Fibroblast of skin of abdomen (primary cell): ENCODE data around the gene RASSF3. TPM values are rescaled to one million over a fixed set of nuclear protein-coding genes. Genes with fewer than 3 reads are reported as not detected.
"Not testable (repeated sequence)": the region's sequence is repeated elsewhere in the genome, so short reads cannot be mapped to it uniquely, and the experiment has no call there.

Experiments used
- DNase-seq: peaks from one replicate; pipeline ENCODE4 v3.0.0-alpha.2; 2013
- polyA plus RNA-seq, 2 experiments: library from polyadenylated mRNA; unstranded; fragments of 120-200 nt; gene quantifications; one replicate each; pipeline ENCODE4 v1.2.1, GENCODE V29; 2013; ENCODE audit not compliant: insufficient read length in 2 of 2

RASSF3 gene
- polyA plus RNA-seq (2013, experiment 1 of 2; ENCODE audit: insufficient read length) = 17.4 TPM
- polyA plus RNA-seq (2013, experiment 2 of 2; ENCODE audit: insufficient read length) = 17.5 TPM

- DNase-seq = peak; percentile 62
These were observed at the start of gene RASSF3 for GRCh38 chr12:64610079-64610659. RASSF3 (plus strand) TSS chr12:64610495; CDS start chr12:64610633, 138 bp downstream.

GRCh38 chr12:64561302-64562136 is 48.8 kb upstream of the RASSF3 start:
- DNase-seq = no peak

GRCh38 chr12:64566122-64566521 is 44.2 kb upstream of the RASSF3 start:
- DNase-seq = peak; percentile 54

GRCh38 chr12:64566831-64567517 is 43.3 kb upstream of the RASSF3 start:
- no peak for DNase-seq

DNA sequence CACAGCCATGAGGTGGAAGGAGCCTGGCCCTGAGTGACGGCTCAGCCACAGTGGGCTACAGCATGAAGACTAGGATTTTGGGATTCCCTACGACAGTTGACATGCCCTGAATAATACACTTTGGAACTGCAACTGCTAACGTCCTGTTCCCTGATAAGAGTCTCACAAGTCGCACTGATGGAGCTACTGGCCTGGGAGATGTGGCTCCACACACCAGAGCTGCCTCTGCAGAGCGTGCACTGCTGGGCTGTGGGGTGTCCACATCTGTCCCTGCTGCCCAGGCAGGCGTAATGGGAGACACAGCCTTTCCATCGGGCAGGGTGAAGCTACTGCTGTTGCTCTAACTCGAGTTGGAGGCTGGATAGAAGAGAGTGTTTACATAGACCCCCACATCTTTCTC is 42.7 kb upstream of the RASSF3 start:
- DNase-seq = no peak

- DNase-seq = no peak
These were observed 42.0 kb upstream of the RASSF3 start for GRCh38 chr12:64568298-64568697.

GRCh38 chr12:64569923-64570691 is 40.2 kb upstream of the RASSF3 start:
- no peak for DNase-seq

- DNase-seq = no peak
These were observed 38.9 kb upstream of the RASSF3 start for GRCh38 chr12:64571411-64571810.

GRCh38 chr12:64572241-64572640 is 38.1 kb upstream of the RASSF3 start:
- no peak for DNase-seq

- DNase-seq = no peak
These were observed 35.5 kb upstream of the RASSF3 start for GRCh38 chr12:64574837-64575236.

DNA sequence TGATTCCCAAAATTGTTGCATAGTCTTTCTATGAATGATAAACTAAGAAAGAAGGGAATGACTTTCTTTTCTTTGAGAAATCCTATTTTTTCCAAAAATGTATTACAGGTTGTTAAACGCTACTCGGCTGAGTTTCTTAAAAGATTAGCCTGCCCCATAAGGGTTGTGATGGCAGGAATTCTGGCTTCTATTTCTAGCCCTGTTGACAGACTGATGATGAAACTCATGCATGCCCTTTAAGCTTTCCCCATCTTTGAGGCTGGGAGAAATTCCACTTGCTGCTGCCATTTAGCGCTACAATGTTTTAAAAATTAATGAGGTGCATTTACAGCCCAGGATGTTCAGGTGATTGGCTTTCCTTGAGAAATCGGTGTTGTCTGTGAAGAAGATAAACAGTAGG is 33.2 kb upstream of the RASSF3 start:
- DNase-seq = no peak

DNA sequence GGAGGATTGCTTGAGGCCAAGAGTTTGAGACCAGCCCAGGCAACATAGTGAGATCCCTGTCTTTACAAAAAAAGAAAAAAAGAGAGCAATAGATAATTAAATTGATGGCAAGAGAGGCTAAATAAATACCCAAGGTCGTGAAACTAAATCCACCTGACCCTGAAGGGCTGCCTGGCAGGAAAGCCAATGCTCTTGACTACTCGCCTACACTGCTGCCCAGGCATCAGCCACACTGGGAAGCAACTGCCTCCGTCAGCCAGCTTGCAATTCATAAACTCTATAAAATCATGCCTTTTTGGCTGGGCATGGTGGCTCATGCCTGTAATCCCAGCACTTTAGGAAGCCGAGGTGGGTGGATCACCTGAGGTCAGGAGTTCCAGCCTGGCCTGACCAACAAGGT is 31.7 kb upstream of the RASSF3 start:
- DNase-seq = no peak

GRCh38 chr12:64580681-64581080 is 29.6 kb upstream of the RASSF3 start:
- DNase-seq = no peak

- DNase-seq = no peak
These were observed 28.2 kb upstream of the RASSF3 start for GRCh38 chr12:64582114-64582513.

DNA sequence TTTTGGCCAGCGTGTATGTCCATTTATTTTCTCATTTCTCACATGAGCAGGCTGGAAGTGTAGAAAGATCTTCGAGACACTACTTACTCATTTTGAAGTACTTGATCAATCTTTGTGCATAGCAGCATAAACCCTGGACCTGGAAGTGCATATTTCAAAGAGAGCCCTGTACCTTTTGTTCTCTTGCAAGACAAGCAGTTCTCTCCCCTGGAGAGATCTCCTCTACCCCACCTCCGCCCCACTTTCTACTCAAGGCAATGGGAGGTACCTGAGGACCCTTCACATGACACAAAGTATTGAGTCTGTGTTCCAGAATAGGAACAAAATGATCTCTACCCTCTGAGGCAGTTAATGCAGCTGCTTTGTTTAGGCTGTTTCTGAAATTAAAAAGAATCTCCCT is 27.4 kb upstream of the RASSF3 start:
- DNase-seq = no peak

- not testable (repeated sequence) for DNase-seq
These were observed 26.9 kb upstream of the RASSF3 start for GRCh38 chr12:64583395-64583770.

DNA sequence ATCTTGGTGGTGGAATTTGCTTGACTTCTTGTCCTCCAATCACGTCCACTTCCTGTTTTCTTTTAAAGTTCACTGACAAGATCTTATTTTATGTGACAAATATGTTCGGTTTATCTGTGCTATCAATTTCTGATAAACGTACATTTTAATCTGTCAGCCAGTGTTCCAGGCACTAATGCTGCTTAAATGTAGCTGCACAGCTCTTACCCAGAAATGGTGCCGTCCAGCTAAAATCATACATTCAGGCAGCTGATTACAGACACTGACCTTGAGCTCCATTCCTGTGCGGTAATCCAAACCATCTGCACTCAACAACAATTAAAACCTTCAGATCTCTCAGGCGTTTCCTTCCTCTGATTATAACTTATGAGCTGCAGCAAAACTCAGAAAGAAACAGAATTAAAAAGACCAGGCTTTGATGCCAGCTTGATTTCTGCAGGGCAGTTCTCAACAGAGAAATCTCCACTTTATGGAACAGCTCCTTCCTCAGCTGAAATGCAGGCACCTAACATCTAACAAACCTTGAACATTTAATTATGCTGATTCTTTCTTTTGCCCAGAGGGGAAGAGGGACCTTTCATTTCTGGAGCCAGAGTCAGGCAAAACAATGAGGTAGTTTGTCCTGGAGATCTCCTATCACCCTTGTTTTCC is 26.4 kb upstream of the RASSF3 start:
- peak; percentile 41 for DNase-seq

- no peak for DNase-seq
These were observed 25.2 kb upstream of the RASSF3 start for GRCh38 chr12:64585104-64585503.

DNA sequence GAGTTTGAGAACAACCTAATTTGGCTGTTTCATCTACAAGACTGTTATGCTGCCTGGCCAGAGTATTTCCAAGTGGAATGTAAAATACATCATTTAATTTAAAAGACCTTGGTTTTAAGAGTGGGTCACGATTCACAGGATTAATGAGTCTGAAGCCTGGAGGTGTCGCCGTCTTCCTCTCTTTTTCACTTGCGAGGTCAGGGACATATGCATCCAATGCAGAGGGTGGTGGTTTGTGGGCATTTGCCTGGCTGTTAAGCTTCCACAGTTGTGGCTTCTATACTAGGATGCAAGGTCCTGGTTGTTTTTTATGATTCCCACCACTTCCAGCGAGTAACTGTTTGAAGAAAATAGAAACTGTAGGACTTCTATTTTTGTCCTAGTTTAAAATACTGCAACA is 22.8 kb upstream of the RASSF3 start:
- no peak for DNase-seq

DNA sequence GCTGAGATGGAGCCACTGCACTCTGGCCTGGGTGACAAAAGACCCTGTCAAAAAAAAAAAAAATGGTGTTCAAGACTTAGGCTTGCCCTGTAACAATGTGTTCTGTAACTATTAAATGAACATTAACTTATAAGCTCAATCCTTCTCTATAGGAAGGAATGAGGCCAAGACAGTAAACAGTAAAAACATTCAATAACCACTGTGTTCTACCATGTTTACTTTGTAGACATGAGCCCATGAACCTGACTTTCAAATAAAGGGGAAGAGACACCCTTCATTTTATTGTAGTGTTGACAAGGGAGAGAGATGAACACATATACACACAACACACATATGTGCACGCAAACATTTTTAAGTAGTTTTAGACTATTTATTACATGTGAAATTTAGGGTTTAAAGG is 20.1 kb upstream of the RASSF3 start:
- no peak for DNase-seq

- DNase-seq = no peak
These were observed 14.2 kb upstream of the RASSF3 start for GRCh38 chr12:64595863-64596793.
